Measurements from ENCODE around the gene RPS13.
"Not testable (repeated sequence)": the region's sequence is repeated elsewhere in the genome, so short reads cannot be mapped to it uniquely, and the experiment has no call there.

Gene RPS13

GRCh38 chr11:17034027-17034426, 43.4 kb downstream of the RPS13 start:
- DNase-seq = not testable (repeated sequence)

GRCh38 chr11:17026487-17027082, 50.9 kb downstream of the RPS13 start:
- no peak for DNase-seq

- DNase-seq = no peak
These were observed 52.5 kb downstream of the RPS13 start for GRCh38 chr11:17024924-17025323.

Measured in NCI-H1694 (cell line).